NCI-H2081 (cell line): ENCODE measurements around the gene VSNL1.
A peak's percentile ranks its signal among the peaks of the same experiment; 100 is the strongest.
"Not testable (repeated sequence)": the region's sequence is repeated elsewhere in the genome, so short reads cannot be mapped to it uniquely, and the experiment has no call there.

Experiments used
- DNase-seq, 2 experiments: peaks; one replicate each; lab custom pipeline; 2025; lab: John Stamatoyannopoulos, UW

Gene VSNL1

GRCh38 chr2:17542471-17542870 lies 2.0 kb downstream of the VSNL1 start:
- DNase-seq: no peak

GRCh38 chr2:17543131-17543660 lies 2.7 kb downstream of the VSNL1 start:
- DNase-seq: no peak

GRCh38 chr2:17543848-17544247 lies 3.4 kb downstream of the VSNL1 start:
- no peak for DNase-seq

GRCh38 chr2:17544256-17544655 lies 3.8 kb downstream of the VSNL1 start:
- no peak for DNase-seq

- no peak for DNase-seq
These were observed 5.5 kb downstream of the VSNL1 start for GRCh38 chr2:17545680-17546613.

GRCh38 chr2:17547237-17547636 lies 6.7 kb downstream of the VSNL1 start:
- no peak for DNase-seq

- no peak for DNase-seq
These were observed 7.2 kb downstream of the VSNL1 start for GRCh38 chr2:17547737-17548136.

GRCh38 chr2:17550907-17551306 lies 10.4 kb downstream of the VSNL1 start:
- no peak for DNase-seq

- no peak for DNase-seq
These were observed 14.7 kb downstream of the VSNL1 start for GRCh38 chr2:17555150-17555549.

- DNase-seq: no peak
These were observed 17.1 kb downstream of the VSNL1 start for GRCh38 chr2:17557596-17557995.

- no peak for DNase-seq
These were observed 17.6 kb downstream of the VSNL1 start for GRCh38 chr2:17558053-17558452.

- DNase-seq: no peak
These were observed 18.4 kb downstream of the VSNL1 start for GRCh38 chr2:17558878-17559277.

- not testable (repeated sequence) for DNase-seq
These were observed 25.2 kb downstream of the VSNL1 start for GRCh38 chr2:17565726-17566125.

- no peak for DNase-seq
These were observed 31.2 kb downstream of the VSNL1 start for GRCh38 chr2:17571681-17572080.

- DNase-seq: no peak
These were observed 32.7 kb downstream of the VSNL1 start for GRCh38 chr2:17573085-17573803.

- no peak for DNase-seq
These were observed 33.3 kb downstream of the VSNL1 start for GRCh38 chr2:17573804-17574175.

- DNase-seq: no peak
These were observed 34.0 kb downstream of the VSNL1 start for GRCh38 chr2:17574406-17575073.

- DNase-seq: no peak
These were observed 36.3 kb downstream of the VSNL1 start for GRCh38 chr2:17576802-17577201.

GRCh38 chr2:17578466-17578928 lies 38.0 kb downstream of the VSNL1 start:
- peak; percentile 47 to 71 for DNase-seq

- no peak for DNase-seq
These were observed 39.3 kb downstream of the VSNL1 start for GRCh38 chr2:17579605-17580318.

- DNase-seq: no peak
These were observed 39.8 kb downstream of the VSNL1 start for GRCh38 chr2:17580319-17580715.

GRCh38 chr2:17581831-17582230 lies 41.3 kb downstream of the VSNL1 start:
- no peak for DNase-seq
